Ovary (tissue), 9 donors: ENCODE measurements around the gene KIAA0930. TPM values are rescaled to one million over a fixed set of nuclear protein-coding genes. Genes with fewer than 3 reads are reported as not detected.

Experiments used
- DNase-seq, 5 donors: peaks; one replicate each; pipeline ENCODE4 v3.0.0-alpha.2; 2019 to 2020
- H3K27ac ChIP-seq, 2 donors: fragments of 200-600 bp; one replicate each; pipeline versions ENCODE4 v1.5.1 to v1.8.0; 2019 to 2022
- H3K27me3 ChIP-seq: fragments of 200-600 bp; one replicate; pipeline ENCODE4 v1.8.0; 2022
- H3K36me3 ChIP-seq: fragments of 200-600 bp; sonication (generic); one replicate; pipeline ENCODE4 v1.5.1; 2019
- H3K4me1 ChIP-seq: one replicate; pipeline ENCODE4 v1.8.1; 2013; ENCODE audit warnings: mild to moderate bottlenecking, moderate library complexity; ENCODE audit not compliant: insufficient read depth
- H3K4me3 ChIP-seq: fragments of 200-600 bp; sonication (generic); one replicate; pipeline ENCODE4 v1.5.1; 2017
- H3K9me3 ChIP-seq, 2 donors: fragments of 200-600 bp in 1 of 2; sonication (generic) in 1 of 2; one replicate each; pipeline versions ENCODE4 v1.5.1 to v1.8.1; 2013 to 2019; ENCODE audit warnings: mild to moderate bottlenecking in 1 of 2, moderate library complexity in 1 of 2
- CTCF ChIP-seq, 3 donors: fragments of 450-650 bp in 2 of 3; fragments of 200-600 bp in 1 of 3; IDR thresholded peaks; one replicate each; pipeline versions ENCODE4 v1.5.1 to v1.8.0; 2016 to 2022; ENCODE audit warnings: antibody characterized with exemption in 3 of 3, mild to moderate bottlenecking in 1 of 3
- EP300 ChIP-seq: sonication (generic); formaldehyde crosslinking; IDR thresholded peaks from one replicate; pipeline ENCODE4 v1.6.1; 2017; ENCODE audit warnings: antibody characterized with exemption
- POLR2A ChIP-seq: fragments of 450-650 bp; IDR thresholded peaks from one replicate; pipeline ENCODE4 v1.6.1; 2017; ENCODE audit warnings: antibody characterized with exemption, mild to moderate bottlenecking, moderate library complexity
- WGBS, 3 donors: extraction: QIAGEN DNeasy Blood & Tissue Kit in 1 of 3; methylation state at CpG; one replicate each; pipeline versions ENCODE4 v1.1.5 to v1.1.7; 2013 to 2017; 5-methylcytosine and 5-hydroxymethylcytosine counted together
- intact Hi-C, 4 donors: fragments of 100-400 bp; cut with DNase I; formaldehyde crosslinking; loops; one replicate each; pipeline versions ENCODE4 v1.11.0 to v1.15.1; 2022 to 2023
- polyA plus RNA-seq, 2 donors: library from polyadenylated mRNA; stranded (reverse); fragments of 200-250 nt in 1 of 2; fragments of 350-450 nt in 1 of 2; fragmentation: Illumina TruSeq in 1 of 2; extraction: RNeasy Lipid Tissue Mini Kit (QIAGEN cat#74804) in 1 of 2; gene quantifications; one replicate each; pipeline ENCODE4 v1.2.3, GENCODE V29; 2013 to 2014
- total RNA-seq, 7 donors: library from RNA; depleted of rRNA in 2 of 7; stranded (reverse); fragments of >200 nt in 2 of 7; fragmentation: NEBNext Ultra II Directional in 3 of 7; extraction: Animal tissue kit (Norgen Biotek cat#: 25700) in 3 of 7; gene quantifications; one replicate each; pipeline versions ENCODE4 v1.1.0 to v1.2.4, GENCODE V29; 2016 to 2023
- donor health status: DM: no; HTN: no; CAD: no; lungs with moderate emphysema.
- donor health status: DM: no; HTN: no; CAD: no.
- donor health status: Bipolar disorder and iron deficiency.
- donor health status: DM: yes; HTN: yes; CAD: no.
- donor health status: DM: no; HTN: no; CAD: no.
- donor health status: DM: yes; HTN: yes; CAD: no.

The KIAA0930 gene
- total and polyA plus RNA-seq, 9 donors = 14.8 to 40.0 (median 33.1) TPM

- H3K4me3 ChIP-seq = no peak overlapping the region
- intact Hi-C loops = no loop called here
- H3K9me3 ChIP-seq = no peaks in the 10 kb centered on the region
- DNase-seq = no peak
- H3K27me3 ChIP-seq = no peaks in the 10 kb centered on the region
- peaks cover 5% of the 10 kb centered on the region for H3K4me1 ChIP-seq
- H3K36me3 ChIP-seq = no peaks in the 10 kb centered on the region
- WGBS, 3 donors = 85 to 89% (median 88%) methylated on average over 12 of the region's 12 CpGs
- no peak overlapping the region for H3K27ac ChIP-seq
- no peak for TF ChIP-seq CTCF (IDR thresholded peaks at IDR 0.05)
- no peak for TF ChIP-seq EP300
These were observed 35.9 kb upstream of the KIAA0930 start for GRCh38 chr22:45276507-45277105.

GRCh38 chr22:45273452-45274075, 32.9 kb upstream of the KIAA0930 start:
- Histone ChIP-seq H3K27me3 (no peaks in the 10 kb centered on the region), H3K36me3 (no peaks in the 10 kb centered on the region), H3K27ac (no peak overlapping the region), H3K4me3 (no peak overlapping the region), H3K4me1 (no peaks in the 10 kb centered on the region), H3K9me3 (no peaks in the 10 kb centered on the region)
- DNase-seq = no peak
- intact Hi-C loops = loop anchor here in 2 of 4 donors (5.0 kb wide), 2 partner anchors 159 to 279 kb away; no protein-coding TSS in a partner anchor
- WGBS, 3 donors = 81 to 91% (median 86%) methylated on average over 15 of the region's 15 CpGs
- no peak for TF ChIP-seq CTCF (IDR thresholded peaks at IDR 0.05)
- no peak for TF ChIP-seq EP300
- TF ChIP-seq POLR2A = no peak

GRCh38 chr22:45272498-45272897, 31.8 kb upstream of the KIAA0930 start:
- no peaks in the 10 kb centered on the region for H3K9me3 ChIP-seq
- DNase-seq = no peak
- H3K27me3 ChIP-seq = no peaks in the 10 kb centered on the region
- H3K4me3 ChIP-seq = no peak overlapping the region
- intact Hi-C loops = loop anchor here in 2 of 4 donors (5.0 kb wide), 2 partner anchors 160 to 280 kb away; no protein-coding TSS in a partner anchor
- H3K27ac ChIP-seq = no peak overlapping the region
- 84 to 88% (median 87%) methylated on average over 7 of the region's 7 CpGs for WGBS, 3 donors
- TF ChIP-seq CTCF (IDR thresholded peaks at IDR 0.05) = no peak
- TF ChIP-seq POLR2A = no peak
- TF ChIP-seq EP300 = no peak
- no peaks in the 10 kb centered on the region for H3K4me1 ChIP-seq
- H3K36me3 ChIP-seq = no peaks in the 10 kb centered on the region

- no peaks in the 10 kb centered on the region for H3K36me3 ChIP-seq
- no peak overlapping the region for H3K27ac ChIP-seq
- peak in 1 of 5 donors; percentile 42 for DNase-seq
- H3K9me3 ChIP-seq = no peaks in the 10 kb centered on the region
- 36 to 48% (median 46%) methylated on average over 13 of the region's 13 CpGs for WGBS, 3 donors
- no peaks in the 10 kb centered on the region for H3K27me3 ChIP-seq
- intact Hi-C loops = loop anchor here in 3 of 4 donors (2.0 to 5.0 kb wide), 3 partner anchors 161 to 281 kb away; no protein-coding TSS in a partner anchor
- no peaks in the 10 kb centered on the region for H3K4me1 ChIP-seq
- no peak overlapping the region for H3K4me3 ChIP-seq
- no peak for TF ChIP-seq EP300
- no peak for TF ChIP-seq POLR2A
- no peak for TF ChIP-seq CTCF (IDR thresholded peaks at IDR 0.05)
These were observed 31.0 kb upstream of the KIAA0930 start for GRCh38 chr22:45271667-45272201.
